ENCODE data around the gene ACOX2.

ACOX2 gene

DNA sequence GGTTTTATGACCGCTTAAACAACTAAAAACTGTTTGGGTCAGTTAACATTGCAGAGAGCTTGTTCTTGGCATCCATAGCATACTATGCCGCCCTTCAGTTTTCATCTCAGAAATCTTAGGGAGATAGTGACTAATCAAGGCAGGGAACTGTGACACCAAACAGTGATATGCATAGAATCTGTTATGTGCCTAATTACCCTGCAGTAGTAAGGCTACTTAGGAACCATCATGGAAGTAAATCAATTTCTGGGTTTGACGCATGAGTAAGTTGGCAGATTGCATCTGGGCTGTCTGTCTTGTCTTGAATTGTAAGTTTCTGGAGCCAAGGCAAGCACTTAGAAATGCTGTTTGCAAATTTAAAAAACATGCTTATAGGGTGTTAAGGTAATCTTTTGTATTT lies 22.6 kb downstream of the ACOX2 start:
- no peak for FAIRE-seq
- no peak for DNase-seq (ENCODE audit: insufficient read length, low spot score)

GRCh38 chr3:58508437-58508836 lies 28.6 kb downstream of the ACOX2 start:
- no peak for FAIRE-seq
- DNase-seq (ENCODE audit: insufficient read length, low spot score) = no peak

DNA sequence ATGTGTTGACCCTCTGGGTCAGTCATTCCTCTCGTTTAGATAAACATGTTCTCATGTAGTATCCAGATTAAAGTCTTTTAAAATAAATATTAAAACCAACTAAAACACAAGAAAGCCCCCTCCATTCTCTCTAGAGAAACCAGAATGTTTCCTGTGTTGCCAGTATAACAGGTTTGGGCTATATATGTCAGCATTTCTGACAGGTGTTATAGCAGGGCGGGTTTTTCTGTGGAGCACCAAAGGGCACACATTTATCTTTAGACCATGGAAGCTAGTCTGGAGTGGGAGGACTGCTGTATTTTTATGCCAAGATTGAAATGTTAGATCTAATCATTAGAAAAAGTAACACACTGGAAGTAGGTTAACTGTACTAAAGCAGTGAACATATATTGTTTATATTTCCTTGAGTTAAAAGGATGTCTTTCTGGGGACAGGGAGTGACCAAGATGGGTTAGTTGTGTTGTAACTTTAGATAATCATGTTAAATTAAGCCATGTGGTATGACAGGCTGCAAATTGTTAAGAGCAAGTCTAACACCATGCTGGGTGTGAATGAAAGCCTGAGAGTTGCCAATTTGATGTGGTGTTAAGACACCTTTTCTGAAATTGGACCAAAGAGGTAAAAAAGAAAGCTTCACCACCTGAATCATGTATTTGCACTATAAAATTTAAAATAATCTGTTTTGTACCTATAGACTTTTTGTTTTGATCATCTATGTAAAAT lies 29.5 kb downstream of the ACOX2 start:
- FAIRE-seq (no peak), DNase-seq (ENCODE audit: insufficient read length, low spot score) (no peak)

- FAIRE-seq (no peak), DNase-seq (ENCODE audit: insufficient read length, low spot score) (no peak)
These were observed 34.1 kb downstream of the ACOX2 start for GRCh38 chr3:58502872-58503271.

DNA sequence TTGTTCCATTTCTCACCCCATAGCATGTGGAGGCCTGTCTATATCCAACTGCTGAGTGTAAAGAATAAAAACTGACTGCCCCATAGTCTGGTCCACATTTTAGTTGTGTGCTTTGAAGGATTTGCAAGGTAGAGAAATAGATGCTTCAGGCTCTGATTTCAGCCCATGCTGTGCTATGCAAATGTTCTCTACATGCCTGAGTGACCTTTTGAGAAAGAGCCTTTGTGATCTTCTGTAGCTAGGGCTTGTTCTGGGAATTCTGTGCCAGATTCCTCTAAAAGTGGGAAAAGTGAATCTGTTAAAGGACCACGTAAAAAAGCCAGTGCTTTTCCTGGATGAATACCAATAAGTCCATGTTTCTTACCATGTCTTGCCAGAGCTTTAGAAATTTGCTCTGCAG lies 39.9 kb downstream of the ACOX2 start:
- FAIRE-seq (no peak), DNase-seq (ENCODE audit: insufficient read length, low spot score) (no peak)

DNA sequence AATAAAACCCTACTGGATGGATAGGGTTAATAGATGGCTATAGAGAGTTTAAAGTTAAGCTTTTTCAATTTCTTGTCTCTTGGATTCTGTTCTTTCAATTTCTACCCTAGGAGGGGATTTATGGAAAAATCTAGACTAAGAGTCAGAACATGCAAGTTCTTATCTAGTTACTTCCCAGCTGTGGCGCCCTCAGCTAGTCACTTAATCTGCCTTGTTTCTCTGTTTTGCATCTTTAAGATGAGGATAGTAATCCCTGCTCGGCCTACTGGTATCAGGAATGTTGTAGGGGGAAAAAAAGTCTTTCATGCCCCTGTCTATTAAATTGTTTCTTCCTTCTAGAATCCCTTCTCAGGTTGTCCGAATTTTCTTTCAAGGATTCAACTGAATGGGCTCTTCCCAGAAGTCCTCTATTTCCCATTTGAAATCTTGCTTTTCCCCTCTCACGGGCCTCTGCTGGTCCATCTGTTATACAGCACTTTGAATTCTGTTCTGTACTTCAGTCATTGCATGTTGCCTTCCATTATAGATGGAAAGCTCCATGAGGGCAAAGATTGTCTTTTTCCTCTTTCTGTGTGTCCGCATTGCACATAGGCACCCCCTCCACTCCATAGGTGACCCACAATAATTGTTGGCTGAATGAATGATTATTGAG lies 40.7 kb downstream of the ACOX2 start:
- no peak for FAIRE-seq
- DNase-seq (ENCODE audit: insufficient read length, low spot score) = no peak

DNA sequence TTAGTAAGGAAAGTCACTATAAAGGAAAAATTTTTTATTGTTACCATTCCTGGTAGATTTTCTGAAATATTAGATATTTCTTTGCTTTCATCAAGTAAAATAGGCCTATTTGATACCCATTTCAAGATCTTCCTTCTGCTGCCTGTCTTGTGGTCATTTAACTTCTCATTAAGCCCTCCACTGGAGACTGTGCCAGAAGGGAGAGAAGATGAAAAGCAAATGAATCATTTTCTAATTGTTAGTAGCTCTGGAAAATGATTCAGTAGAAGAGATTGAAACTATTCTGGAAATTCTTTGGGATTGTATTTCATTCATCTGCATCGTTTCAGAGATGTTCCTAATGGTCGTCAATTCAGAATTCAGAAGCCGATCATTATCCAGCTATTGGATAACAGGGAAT lies 41.9 kb downstream of the ACOX2 start:
- no peak for DNase-seq (ENCODE audit: insufficient read length, low spot score)
- FAIRE-seq = no peak

GRCh38 chr3:58494107-58494506 lies 42.9 kb downstream of the ACOX2 start:
- FAIRE-seq (no peak), DNase-seq (ENCODE audit: insufficient read length, low spot score) (no peak)

DNA sequence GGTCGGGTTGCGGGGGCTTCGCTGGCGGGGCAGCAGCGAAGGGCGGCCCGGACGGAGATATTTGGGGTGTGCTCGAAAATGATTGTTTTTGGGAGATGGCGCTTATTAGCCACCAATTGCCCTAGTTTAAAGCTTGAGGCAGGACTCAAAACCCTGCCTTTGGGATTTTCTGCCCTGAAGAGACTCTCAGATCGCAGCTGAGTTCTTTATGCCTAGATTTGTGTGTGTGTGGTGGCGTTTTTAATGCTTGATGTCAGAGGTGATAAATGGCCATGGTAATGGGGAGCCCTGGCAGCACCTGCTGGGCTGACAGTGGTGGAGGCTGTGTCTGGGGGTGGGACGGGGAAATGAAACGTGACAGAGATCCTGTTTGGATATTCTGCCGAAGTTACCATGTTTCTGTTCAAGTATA lies 44.5 kb downstream of the ACOX2 start:
- no peak for DNase-seq (ENCODE audit: insufficient read length, low spot score)
- no peak for FAIRE-seq

- FAIRE-seq (peak; percentile 74), DNase-seq (ENCODE audit: insufficient read length, low spot score) (peak; percentile 89)
These were observed 45.2 kb downstream of the ACOX2 start, which contains the start of gene KCTD6 for GRCh38 chr3:58491506-58492402. Gene KCTD6 (plus strand): TSS chr3:58492096. CDS start chr3:58498756, 6,660 bp downstream.

GRCh38 chr3:58490860-58491501 lies 46.0 kb downstream of the ACOX2 start:
- DNase-seq (ENCODE audit: insufficient read length, low spot score) = no peak
- no peak for FAIRE-seq

DNA sequence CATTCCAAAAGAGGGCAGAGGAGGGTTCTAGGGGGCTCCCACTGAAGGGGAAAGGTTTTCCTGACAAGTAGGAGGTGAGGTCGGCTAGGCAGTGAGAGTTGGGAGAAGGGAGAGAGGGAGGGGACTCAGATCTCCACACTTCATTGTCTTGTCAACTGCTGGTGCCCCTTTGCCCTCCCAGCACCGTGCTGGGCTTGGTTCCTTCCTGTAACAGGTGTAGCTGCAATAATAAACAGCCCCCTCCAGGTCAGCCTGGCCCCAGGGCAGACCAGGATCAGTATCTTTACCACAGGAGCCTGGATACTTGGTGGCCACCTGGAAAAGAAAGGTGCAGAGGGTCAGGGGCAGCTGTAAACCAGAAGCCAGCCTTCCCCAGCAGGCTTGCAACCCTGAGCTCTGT lies 48.0 kb downstream of the ACOX2 start:
- FAIRE-seq (no peak), DNase-seq (ENCODE audit: insufficient read length, low spot score) (no peak)

- FAIRE-seq (peak; percentile 90), DNase-seq (ENCODE audit: insufficient read length, low spot score) (peak; percentile 51)
These were observed 49.7 kb downstream of the ACOX2 start for GRCh38 chr3:58487140-58487886.

DNA sequence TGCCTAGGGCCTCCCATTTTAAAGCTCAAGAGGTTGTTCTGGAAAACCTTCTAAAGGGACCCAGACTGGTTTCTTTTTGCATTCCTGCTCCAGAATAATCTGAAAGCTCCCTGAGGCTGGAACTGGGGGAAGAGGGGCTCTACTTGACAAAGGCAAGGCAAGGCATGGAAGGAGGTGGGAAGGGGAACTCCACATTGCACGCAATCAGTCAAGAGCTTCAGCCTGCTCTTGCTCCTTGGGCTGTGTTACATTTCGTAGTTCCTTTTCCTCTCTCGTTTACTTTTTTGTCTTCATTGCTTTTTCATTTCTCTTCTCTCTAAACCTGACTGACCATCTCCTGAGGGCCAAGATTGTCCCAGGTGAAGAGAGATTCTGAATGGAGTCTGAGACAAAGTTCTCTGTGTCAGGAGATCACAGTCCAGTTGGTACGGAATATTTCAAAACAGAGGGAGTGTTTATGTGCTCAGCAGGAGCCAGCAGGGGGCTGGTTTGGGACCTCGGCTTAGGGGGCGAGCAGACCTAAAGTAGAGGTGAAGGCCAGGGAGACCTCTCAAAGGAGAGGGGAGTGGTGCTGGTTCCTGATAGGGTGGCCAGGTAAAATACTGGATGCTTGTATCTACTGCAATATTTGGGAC lies 51.1 kb downstream of the ACOX2 start:
- FAIRE-seq = no peak
- DNase-seq (ENCODE audit: insufficient read length, low spot score) = no peak

GRCh38 chr3:58484722-58485069 lies 52.3 kb downstream of the ACOX2 start:
- DNase-seq (ENCODE audit: insufficient read length, low spot score) (no peak), FAIRE-seq (no peak)

GRCh38 chr3:58484045-58484721 lies 52.8 kb downstream of the ACOX2 start:
- DNase-seq (ENCODE audit: insufficient read length, low spot score) (no peak), FAIRE-seq (no peak)

GRCh38 chr3:58482917-58483636 lies 53.9 kb downstream of the ACOX2 start:
- no peak for FAIRE-seq
- DNase-seq (ENCODE audit: insufficient read length, low spot score) = no peak

DNA sequence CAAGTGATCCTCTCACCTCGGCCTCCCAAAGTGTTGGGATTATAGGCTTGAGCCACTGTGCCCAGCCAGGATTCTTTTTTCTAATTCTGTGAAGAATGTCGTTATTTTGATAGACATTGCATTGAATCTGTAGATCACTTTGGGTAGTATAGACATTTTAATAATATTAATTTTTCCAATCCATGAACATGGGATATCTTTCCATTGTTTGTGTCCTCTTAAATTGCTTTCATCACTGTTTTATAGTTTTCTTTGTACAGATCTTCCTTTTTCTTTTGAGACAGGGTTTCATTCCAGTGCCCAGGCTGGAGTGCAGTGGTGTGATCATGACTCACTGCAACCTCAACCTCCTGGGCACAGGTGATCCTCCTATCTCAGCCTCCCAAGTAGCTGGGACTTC lies 56.7 kb downstream of the ACOX2 start:
- DNase-seq (ENCODE audit: insufficient read length, low spot score) (no peak), FAIRE-seq (no peak)

- FAIRE-seq (no peak), DNase-seq (ENCODE audit: insufficient read length, low spot score) (no peak)
These were observed 58.2 kb downstream of the ACOX2 start for GRCh38 chr3:58478781-58479180.
